ENCODE measurements around the gene ADM2. TPM values are rescaled to one million over a fixed set of nuclear protein-coding genes. Genes with fewer than 3 reads are reported as not detected.
"Not testable (repeated sequence)": the region's sequence is repeated elsewhere in the genome, so short reads cannot be mapped to it uniquely, and the experiment has no call there.

ADM2 gene
- total RNA-seq, 1 donor from 2014 or later: not detected

DNA sequence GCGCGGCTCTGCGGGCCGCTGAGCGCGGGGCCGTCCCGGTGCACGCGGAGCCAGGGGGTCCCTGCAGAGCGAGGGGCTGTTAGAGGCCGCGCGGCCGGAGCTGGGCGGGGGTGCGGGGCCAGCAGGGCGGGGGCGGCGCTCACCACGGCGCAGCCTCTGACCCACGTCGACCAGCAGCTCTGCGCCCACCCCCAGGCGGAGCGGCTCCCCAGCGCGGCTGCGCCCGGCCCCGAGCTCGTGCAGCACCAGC is 44.4 kb downstream of the ADM2 start:
- DNase-seq: no peak

- peak; percentile 63 for DNase-seq
These were observed 44.9 kb downstream of the ADM2 start for GRCh38 chr22:50526108-50526833.

GRCh38 chr22:50526834-50527801 is 45.8 kb downstream of the ADM2 start:
- DNase-seq: no peak

DNA sequence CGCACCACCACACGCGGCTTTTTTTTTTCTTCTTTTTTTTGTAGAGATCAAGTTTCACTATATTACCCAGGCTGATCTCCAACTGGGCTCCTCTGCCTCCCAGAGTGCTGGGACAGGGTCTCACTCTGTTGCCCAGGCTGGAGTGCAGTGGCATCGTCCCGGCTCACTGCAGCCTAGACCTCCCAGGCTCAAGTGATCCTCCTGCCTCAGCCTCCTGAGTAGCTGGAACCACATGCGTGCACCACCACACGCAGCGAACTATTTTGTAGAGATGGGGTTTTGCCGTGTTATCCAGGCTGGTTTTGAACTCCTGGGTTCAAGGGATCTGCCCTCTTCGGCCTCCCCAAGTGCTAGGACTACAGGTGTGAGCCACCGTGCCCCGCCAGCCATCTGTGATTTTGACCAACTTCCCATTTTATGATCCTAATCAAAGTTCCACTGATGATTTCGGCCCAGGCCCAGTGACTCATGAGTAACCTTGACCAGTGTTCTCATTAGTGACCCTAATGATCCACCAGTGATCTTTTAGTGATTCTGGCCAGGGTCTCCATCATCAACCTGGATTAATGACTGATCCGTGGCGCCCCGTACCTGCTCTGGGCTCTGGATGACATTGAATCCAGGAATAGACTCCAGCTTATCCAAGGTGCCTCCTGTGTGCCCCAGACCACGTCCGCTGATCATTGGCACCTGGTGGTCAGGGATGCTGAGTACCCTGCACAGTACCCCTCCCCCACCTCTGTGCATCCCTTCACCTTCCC is 46.8 kb downstream of the ADM2 start:
- DNase-seq: no peak

DNA sequence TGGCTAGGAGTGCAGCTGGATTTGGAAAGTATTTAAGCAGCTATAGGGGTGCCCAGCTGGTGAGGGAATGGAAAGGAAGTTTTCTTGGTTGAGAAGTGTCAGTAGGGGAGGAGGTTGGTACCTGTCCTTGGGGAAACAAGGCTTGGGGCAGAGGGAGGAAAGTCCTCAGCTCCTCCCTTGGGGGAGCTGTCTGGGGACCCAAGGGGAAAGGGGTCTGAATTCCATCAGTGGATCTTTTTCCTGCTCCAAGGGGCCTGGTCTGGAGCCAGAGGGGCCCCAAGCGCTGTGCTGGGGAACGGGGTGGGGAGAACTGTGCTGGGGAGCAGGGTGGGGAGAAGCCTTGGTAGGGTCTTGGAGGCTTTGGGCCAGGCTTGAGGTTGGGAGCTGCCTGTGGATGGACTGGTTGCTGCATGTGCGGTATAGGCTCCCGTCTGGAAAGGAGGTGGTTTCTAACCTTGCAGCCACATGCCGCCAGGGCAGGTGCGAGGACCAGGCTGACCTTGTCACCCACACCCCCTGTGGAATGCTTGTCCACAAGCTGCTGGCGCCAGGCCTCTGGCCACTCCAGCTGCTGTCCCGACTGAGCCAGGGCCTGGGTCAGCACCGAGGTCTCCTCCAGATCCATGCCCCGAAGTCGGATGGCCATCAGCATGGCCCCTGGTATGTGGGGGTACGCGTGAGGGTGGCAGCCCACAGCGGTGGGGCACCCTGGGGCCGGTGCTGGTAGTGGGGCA is 47.5 kb downstream of the ADM2 start:
- no peak for DNase-seq

- DNase-seq: no peak
These were observed 48.1 kb downstream of the ADM2 start for GRCh38 chr22:50529416-50529896.

GRCh38 chr22:50529897-50530579 is 48.7 kb downstream of the ADM2 start, which contains the start of gene TYMP:
Gene TYMP (minus strand): TSS chr22:50530012. CDS start chr22:50529709, 303 bp downstream.
- no peak for DNase-seq

GRCh38 chr22:50530580-50530876 is 49.2 kb downstream of the ADM2 start:
- no peak for DNase-seq

DNA sequence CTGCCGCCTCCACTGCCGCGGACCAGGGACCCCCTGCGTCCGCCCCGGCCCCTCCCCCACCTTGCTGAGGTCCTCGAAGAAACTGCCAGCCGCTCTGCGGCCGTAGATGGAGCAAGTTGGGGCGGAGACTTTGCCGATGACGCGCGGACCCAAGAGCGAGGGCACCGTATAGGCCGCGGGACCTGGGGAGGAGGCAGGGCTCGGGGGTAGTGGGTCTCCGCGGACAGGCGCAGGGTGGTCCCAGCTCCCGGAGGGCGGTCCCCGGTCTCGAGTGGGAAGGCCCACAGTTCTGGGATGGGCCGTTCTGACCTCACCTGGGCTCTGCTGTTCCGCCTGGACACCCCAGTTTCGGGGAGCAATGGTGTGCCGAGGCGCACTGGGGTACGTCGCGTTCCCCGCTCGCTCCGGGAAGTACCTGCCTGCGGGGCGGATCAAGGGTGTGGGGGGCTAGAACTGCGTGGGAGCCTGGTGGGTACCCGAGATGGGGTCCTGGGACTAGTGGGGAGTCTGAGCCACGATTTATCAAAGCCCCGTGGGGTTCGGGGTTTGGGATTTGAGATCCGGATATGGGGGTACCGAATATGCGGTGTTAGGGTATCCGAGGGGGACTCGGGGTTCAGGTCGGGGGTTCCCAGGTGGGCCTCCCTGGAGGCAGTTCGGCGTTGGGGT is 49.7 kb downstream of the ADM2 start:
- no peak for DNase-seq

DNA sequence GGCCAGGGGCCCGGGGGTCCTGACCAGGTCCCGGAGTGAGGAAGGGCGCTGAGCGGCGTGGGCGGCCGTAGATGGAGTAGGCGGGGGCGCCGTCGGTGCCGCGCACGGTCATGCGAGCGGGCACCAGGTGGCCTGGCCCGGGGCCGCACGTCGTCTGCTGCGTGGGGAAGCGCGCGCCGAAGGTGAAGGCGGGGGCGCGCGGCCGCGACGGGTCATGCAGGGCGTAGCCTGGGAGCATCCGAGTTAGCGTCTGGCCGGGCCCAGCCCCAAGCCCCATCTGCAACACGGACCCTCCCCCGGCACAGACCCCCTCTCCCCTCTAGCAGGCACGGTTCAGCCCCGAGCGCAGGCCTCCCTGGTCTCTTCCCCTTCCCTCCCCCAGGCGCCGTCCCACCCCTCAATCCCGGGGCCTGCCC is 50.2 kb downstream of the ADM2 start:
- no peak for DNase-seq

- no peak for DNase-seq
These were observed 50.8 kb downstream of the ADM2 start for GRCh38 chr22:50531962-50532674.

DNA sequence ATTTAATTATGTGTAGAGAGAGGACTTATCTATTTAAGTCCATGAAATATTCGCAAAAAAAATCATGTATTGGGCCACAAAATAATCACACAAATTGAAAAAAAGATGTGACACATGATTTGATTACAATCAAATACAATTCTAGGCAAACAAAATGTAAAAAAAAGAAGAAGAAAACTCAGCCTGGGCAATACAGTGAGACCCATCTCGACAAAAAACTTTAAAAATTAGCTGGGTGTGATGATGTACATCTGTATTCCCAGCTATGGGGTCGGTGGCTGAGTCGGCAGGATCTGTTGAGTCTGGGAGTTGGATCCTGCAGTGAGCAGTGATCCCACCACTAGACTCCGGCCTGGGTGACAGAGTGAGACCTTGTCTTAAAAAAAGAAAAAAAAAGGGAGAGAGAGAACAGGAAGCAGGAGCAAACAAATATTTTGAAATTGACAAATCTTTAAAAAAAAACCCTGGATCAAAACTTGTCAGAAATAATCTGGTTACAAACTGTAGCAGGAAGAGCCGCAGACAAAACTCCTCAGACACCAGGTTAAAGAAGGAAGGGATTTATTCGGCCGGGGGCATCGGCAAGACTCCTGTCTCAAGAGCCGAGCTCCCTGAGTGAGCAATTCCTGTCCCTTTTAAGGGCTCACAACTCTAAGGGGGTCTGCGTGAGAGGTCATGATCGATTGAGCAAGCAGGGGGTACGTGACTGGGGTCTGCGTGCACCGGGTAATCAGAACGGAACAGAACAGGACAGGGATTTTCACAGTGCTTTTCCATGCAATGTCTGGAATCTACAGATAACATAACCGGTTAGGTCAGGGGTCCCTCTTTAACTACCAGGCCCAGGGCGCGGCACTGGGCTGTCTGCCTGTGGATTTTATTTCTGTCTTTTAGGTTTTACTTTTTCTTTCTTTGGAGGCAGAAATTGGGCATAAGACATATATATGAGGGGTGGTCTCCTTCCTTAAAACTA is 51.8 kb downstream of the ADM2 start:
- no peak for DNase-seq

- not testable (repeated sequence) for DNase-seq
These were observed 52.7 kb downstream of the ADM2 start for GRCh38 chr22:50533856-50534711.

DNA sequence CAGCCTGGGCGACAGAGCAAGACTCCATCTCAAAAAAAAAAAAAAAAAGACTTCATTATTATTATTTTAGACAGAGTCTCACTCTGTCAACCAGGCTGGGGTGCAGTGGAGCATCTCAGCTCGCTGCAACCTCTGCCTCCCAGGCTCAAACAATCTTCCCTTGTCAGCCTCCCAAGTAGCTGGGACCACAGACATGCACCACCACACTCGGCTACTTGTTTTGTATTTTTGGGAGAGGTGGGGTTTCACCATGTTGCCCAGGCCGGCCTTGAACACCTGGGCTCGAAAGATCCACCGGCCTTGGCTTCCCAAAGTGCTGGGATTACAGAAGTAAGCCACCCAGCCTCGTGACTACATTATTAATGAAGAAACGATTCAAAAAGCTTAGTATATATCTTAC is 53.8 kb downstream of the ADM2 start:
- no peak for DNase-seq
